Measurements from ENCODE around the gene THRA. TPM values are rescaled to one million over a fixed set of nuclear protein-coding genes. Genes with fewer than 3 reads are reported as not detected.

Gene THRA
- total RNA-seq, 1 experiment from 2014 or later, result 29.3 TPM

DNA sequence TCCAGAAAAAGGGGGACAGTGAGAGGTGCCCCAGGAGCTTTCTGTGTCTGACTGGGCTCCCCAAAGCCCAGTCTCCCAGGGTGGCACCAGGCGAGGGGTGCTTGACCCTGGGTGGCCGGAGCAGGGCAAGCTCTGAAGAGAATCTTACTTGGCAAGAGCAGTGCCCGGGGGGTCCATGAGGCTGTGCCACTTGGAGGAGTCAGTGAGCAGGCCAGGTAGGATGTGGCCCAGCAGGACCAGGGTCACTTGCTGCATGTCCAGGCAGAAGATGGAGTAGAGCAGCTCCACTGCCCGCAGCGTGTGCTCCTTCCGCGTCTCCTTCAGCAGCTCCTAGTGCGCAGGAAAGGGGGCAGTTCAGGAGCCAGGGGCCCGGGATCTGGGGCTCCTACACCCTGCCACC, 40.3 kb upstream of the THRA start:
- no peaks in the 10 kb centered on the region for H3K4me1 ChIP-seq
- no peak overlapping the region for H3K4me3 Mint-ChIP-seq (ENCODE audit: unreplicated experiment)

DNA sequence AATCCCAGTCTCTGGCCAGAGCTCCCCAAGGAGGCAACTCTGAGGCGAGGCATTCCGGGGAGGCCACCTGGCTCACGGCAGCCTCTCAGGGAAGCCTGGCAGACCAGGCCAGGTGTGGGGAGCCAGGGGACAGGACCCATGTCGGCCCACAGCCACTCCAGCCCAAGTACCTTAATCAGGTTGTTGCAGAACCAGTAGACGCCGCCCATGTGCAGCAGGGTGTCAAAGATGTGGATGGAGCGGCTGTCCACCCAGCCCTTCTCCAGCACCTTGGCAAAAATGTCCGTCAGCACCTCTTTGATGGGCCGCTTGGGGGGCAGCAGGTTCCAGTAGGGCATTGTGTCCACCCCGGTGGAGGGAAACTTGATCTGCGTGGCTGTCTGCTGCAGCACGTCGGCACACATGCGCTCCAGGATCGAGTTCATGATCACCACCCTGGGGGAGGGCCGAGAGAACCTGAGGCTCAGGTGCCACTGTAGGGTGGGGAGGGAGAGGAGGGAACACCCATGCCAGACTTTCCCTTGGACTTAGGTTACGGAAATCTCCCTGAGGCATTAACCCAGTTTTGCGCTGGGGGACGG, 39.7 kb upstream of the THRA start:
- Histone ChIP-seq H3K9me3 (no peaks in the 10 kb centered on the region), H3K27me3 (replicated peaks; ENCODE audit: control insufficient read depth, insufficient read depth, low read length) (no peaks in the 10 kb centered on the region), H3K4me3 (ENCODE audit: low read depth, low read length) (no peak overlapping the region), H3K4me1 (no peaks in the 10 kb centered on the region), H3K36me3 (ENCODE audit: control insufficient read depth, insufficient read depth, low read length) (peaks cover 6% of the 10 kb centered on the region)
- Mint-ChIP-seq H3K36me3 (ENCODE audit: insufficient read depth, unreplicated experiment) (peaks cover 63% of the 10 kb centered on the region), H3K9me3 (ENCODE audit: unreplicated experiment) (no peaks in the 10 kb centered on the region), H3K27me3 (ENCODE audit: insufficient read depth, unreplicated experiment) (no peaks in the 10 kb centered on the region), H3K4me3 (ENCODE audit: unreplicated experiment) (no peak overlapping the region), H3K4me1 (ENCODE audit: low read depth, unreplicated experiment) (peaks cover 6% of the 10 kb centered on the region), H3K27ac (ENCODE audit: unreplicated experiment) (no peak overlapping the region)
- ChIA-PET POLR2A (no interaction called here), CTCF (no interaction called here)
- TF ChIP-seq, protein P1, sequence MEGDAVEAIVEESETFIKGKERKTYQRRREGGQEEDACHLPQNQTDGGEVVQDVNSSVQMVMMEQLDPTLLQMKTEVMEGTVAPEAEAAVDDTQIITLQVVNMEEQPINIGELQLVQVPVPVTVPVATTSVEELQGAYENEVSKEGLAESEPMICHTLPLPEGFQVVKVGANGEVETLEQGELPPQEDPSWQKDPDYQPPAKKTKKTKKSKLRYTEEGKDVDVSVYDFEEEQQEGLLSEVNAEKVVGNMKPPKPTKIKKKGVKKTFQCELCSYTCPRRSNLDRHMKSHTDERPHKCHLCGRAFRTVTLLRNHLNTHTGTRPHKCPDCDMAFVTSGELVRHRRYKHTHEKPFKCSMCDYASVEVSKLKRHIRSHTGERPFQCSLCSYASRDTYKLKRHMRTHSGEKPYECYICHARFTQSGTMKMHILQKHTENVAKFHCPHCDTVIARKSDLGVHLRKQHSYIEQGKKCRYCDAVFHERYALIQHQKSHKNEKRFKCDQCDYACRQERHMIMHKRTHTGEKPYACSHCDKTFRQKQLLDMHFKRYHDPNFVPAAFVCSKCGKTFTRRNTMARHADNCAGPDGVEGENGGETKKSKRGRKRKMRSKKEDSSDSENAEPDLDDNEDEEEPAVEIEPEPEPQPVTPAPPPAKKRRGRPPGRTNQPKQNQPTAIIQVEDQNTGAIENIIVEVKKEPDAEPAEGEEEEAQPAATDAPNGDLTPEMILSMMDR (IDR thresholded peaks at IDR 0.05; ENCODE audit: insufficient read depth in 1 of 2, low read depth in 1 of 2, low read length in 1 of 2, severe bottlenecking in 1 of 2, unreplicated experiment in 1 of 2), result no peak
- intact Hi-C loops (cut with micrococcal nuclease; ENCODE audit: unreplicated experiment), result no loop called here
- BruUV-seq (replicated peaks), result no TSS peak
- no peak for DNase-seq

More for the DNA sequence above, 40.3 kb upstream of the THRA start:
- TF ChIP-seq, protein P1 (IDR thresholded peaks at IDR 0.05; ENCODE audit: insufficient read depth in 1 of 2, low read depth in 1 of 2, low read length in 1 of 2, severe bottlenecking in 1 of 2, unreplicated experiment in 1 of 2), result no peak
- no peaks in the 10 kb centered on the region for H3K9me3 ChIP-seq
- no TSS peak for BruUV-seq (replicated peaks)
- Mint-ChIP-seq H3K9me3 (ENCODE audit: unreplicated experiment) (no peaks in the 10 kb centered on the region), H3K36me3 (ENCODE audit: insufficient read depth, unreplicated experiment) (peaks cover 63% of the 10 kb centered on the region), H3K27ac (ENCODE audit: unreplicated experiment) (no peak overlapping the region), H3K4me1 (ENCODE audit: low read depth, unreplicated experiment) (peaks cover 6% of the 10 kb centered on the region), H3K27me3 (ENCODE audit: insufficient read depth, unreplicated experiment) (no peaks in the 10 kb centered on the region)
- no peak for DNase-seq
- CTCF ChIA-PET, result interaction anchor here (1.4 kb wide), 1 partner anchor 9 kb away, joined by 5 read pairs; no protein-coding TSS in a partner anchor
- H3K27me3 ChIP-seq (replicated peaks; ENCODE audit: control insufficient read depth, insufficient read depth, low read length), result no peaks in the 10 kb centered on the region
- POLR2A ChIA-PET, result no interaction called here
- intact Hi-C loops (cut with micrococcal nuclease; ENCODE audit: unreplicated experiment), result no loop called here
- H3K36me3 ChIP-seq (ENCODE audit: control insufficient read depth, insufficient read depth, low read length), result peaks cover 6% of the 10 kb centered on the region
- no peak overlapping the region for H3K4me3 ChIP-seq (ENCODE audit: low read depth, low read length)

DNA sequence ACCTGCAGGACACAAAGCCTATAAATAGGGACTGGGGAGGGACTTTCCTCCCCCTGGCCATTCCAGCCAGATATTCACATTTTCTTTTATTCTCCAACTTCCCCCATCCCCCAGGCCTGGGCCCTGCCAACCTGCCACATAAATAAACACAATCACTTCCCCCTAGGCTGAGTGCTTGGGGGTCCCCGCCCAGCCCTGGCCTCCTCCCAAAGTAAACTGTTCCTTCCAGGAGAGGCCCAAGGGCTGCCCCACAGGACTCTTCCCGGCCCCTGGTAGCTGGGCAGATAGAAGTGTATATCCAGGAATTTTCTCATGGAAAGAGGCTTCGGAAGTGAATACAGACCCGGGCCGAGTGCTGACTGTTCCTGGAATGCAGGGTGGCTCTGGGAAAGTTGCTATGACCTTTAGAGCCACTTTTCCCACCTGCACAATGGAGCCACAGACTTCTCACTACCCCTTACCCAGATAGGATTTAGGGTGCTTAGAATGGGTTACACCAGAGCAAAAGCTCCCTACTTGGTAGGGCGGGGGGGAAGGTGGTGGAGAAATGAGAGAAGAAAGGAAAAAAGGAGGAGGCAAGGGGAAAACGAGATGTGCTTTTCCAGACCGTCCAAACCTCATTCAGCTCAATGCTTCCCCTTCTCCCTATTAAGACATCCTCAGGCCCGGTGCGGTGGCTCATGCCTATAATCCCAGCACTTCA, 39.0 kb upstream of the THRA start:
- H3K36me3 ChIP-seq (ENCODE audit: control insufficient read depth, insufficient read depth, low read length), result peaks cover 6% of the 10 kb centered on the region
- Mint-ChIP-seq H3K4me1 (ENCODE audit: low read depth, unreplicated experiment) (peaks cover 6% of the 10 kb centered on the region), H3K36me3 (ENCODE audit: insufficient read depth, unreplicated experiment) (peaks cover 64% of the 10 kb centered on the region), H3K4me3 (ENCODE audit: unreplicated experiment) (no peak overlapping the region), H3K9me3 (ENCODE audit: unreplicated experiment) (no peaks in the 10 kb centered on the region), H3K27ac (ENCODE audit: unreplicated experiment) (no peak overlapping the region), H3K27me3 (ENCODE audit: insufficient read depth, unreplicated experiment) (no peaks in the 10 kb centered on the region)
- DNase-seq, result no peak
- intact Hi-C loops (cut with micrococcal nuclease; ENCODE audit: unreplicated experiment), result no loop called here
- CTCF ChIA-PET, result no interaction called here
- H3K9me3 ChIP-seq, result no peaks in the 10 kb centered on the region
- no TSS peak for BruUV-seq (replicated peaks)
- H3K4me3 ChIP-seq (ENCODE audit: low read depth, low read length), result no peak overlapping the region
- H3K4me1 ChIP-seq, result no peaks in the 10 kb centered on the region
- no peaks in the 10 kb centered on the region for H3K27me3 ChIP-seq (replicated peaks; ENCODE audit: control insufficient read depth, insufficient read depth, low read length)
- TF ChIP-seq, protein P1 (IDR thresholded peaks at IDR 0.05; ENCODE audit: insufficient read depth in 1 of 2, low read depth in 1 of 2, low read length in 1 of 2, severe bottlenecking in 1 of 2, unreplicated experiment in 1 of 2), result no peak
- POLR2A ChIA-PET, result no interaction called here

All from Caco-2 (cell line).